ENCODE measurements around the gene ALDH2.
A peak's percentile ranks its signal among the peaks of the same experiment; 100 is the strongest.
"Not testable (repeated sequence)": the region's sequence is repeated elsewhere in the genome, so short reads cannot be mapped to it uniquely, and the experiment has no call there.

The ALDH2 gene

GRCh38 chr12:111791507-111791906, 24.8 kb downstream of the ALDH2 start:
- no peak for DNase-seq

- DNase-seq, result no peak
These were observed 25.6 kb downstream of the ALDH2 start for GRCh38 chr12:111792155-111792855.

GRCh38 chr12:111792856-111793235, 26.1 kb downstream of the ALDH2 start:
- DNase-seq, result no peak

GRCh38 chr12:111798182-111798581, 31.4 kb downstream of the ALDH2 start:
- DNase-seq, result no peak

GRCh38 chr12:111799758-111800157, 33.0 kb downstream of the ALDH2 start:
- DNase-seq, result no peak

- DNase-seq, result no peak
These were observed 36.4 kb downstream of the ALDH2 start for GRCh38 chr12:111803038-111803626.

- no peak for DNase-seq
These were observed 37.1 kb downstream of the ALDH2 start for GRCh38 chr12:111803851-111804250.

- DNase-seq, result no peak
These were observed 39.6 kb downstream of the ALDH2 start for GRCh38 chr12:111806304-111806703.

GRCh38 chr12:111807232-111807631, 40.5 kb downstream of the ALDH2 start:
- DNase-seq, result no peak

GRCh38 chr12:111812881-111813741, 46.4 kb downstream of the ALDH2 start:
- peak; percentile 84 for DNase-seq

- DNase-seq, result no peak
These were observed 49.4 kb downstream of the ALDH2 start for GRCh38 chr12:111816065-111816615.

GRCh38 chr12:111816898-111817297, 50.2 kb downstream of the ALDH2 start:
- DNase-seq, result not testable (repeated sequence)

- DNase-seq, result no peak
These were observed 51.6 kb downstream of the ALDH2 start for GRCh38 chr12:111818340-111818739.

GRCh38 chr12:111819191-111820158, 52.7 kb downstream of the ALDH2 start:
- DNase-seq, result no peak

- not testable (repeated sequence) for DNase-seq
These were observed 54.1 kb downstream of the ALDH2 start for GRCh38 chr12:111820828-111821227.

- DNase-seq, result no peak
These were observed 56.2 kb downstream of the ALDH2 start for GRCh38 chr12:111822886-111823285.

- DNase-seq, result no peak
These were observed 57.2 kb downstream of the ALDH2 start for GRCh38 chr12:111823891-111824290.

GRCh38 chr12:111824312-111824711, 57.6 kb downstream of the ALDH2 start:
- not testable (repeated sequence) for DNase-seq

- no peak for DNase-seq
These were observed 58.8 kb downstream of the ALDH2 start for GRCh38 chr12:111825509-111825908.

GRCh38 chr12:111826316-111826715, 59.6 kb downstream of the ALDH2 start:
- DNase-seq, result no peak

GRCh38 chr12:111826992-111827391, 60.3 kb downstream of the ALDH2 start:
- no peak for DNase-seq

GRCh38 chr12:111827907-111828306, 61.2 kb downstream of the ALDH2 start:
- DNase-seq, result no peak

Measured in activated effector memory CD4-positive, alpha-beta T cell treated with anti-CD3 and anti-CD28 coated beads, Interleukin-2, amount 50 U/mL, for 16 hours (primary cell).